SK-N-SH (cell line): ENCODE measurements around the gene PTGIS. TPM values are rescaled to one million over a fixed set of nuclear protein-coding genes. Genes with fewer than 3 reads are reported as not detected.

Source experiments
- CTCF ChIA-PET: fragments of 300-600, 350-600 bp; formaldehyde crosslinking; extraction: SDS; loops from one replicate; lab custom pipeline; 2021; lab: Yijun Ruan, JAX
- POLR2A ChIA-PET: fragments of 350-600 bp; sonication (Branson Sonifier 250); formaldehyde crosslinking; extraction: SDS; loops from one replicate; lab custom pipeline; 2020; ENCODE audit warnings: antibody characterized with exemption, inconsistent platforms; lab: Yijun Ruan, JAX
- DNase-seq: peaks from one replicate; pipeline ENCODE4 v3.0.0; 2012
- H2AFZ ChIP-seq: fragments of 200-600 bp; sonication (generic); 2 replicates; pipeline ENCODE4 v1.8.1; 2016; ENCODE audit warnings: antibody characterized with exemption, mild to moderate bottlenecking, low read depth
- H3F3A ChIP-seq: fragments of 200-600 bp; sonication (generic); replicated peaks from 2 replicates; pipeline ENCODE3; 2016; ENCODE audit warnings: antibody characterized with exemption, mild to moderate bottlenecking; ENCODE audit not compliant: insufficient read depth
- H3K27ac ChIP-seq, 2 experiments: fragments of 200-500 bp in 1 of 2; fragments of 200-600 bp in 1 of 2; sonication (Bioruptor generic) in 1 of 2; sonication (generic), shearing (Covaris generic) in 1 of 2; 2 replicates each; pipeline versions ENCODE4 v1.5.1 to v1.6.1; 2014 to 2016; ENCODE audit warnings: low read depth in 2 of 2, inconsistent platforms in 1 of 2, low read length in 1 of 2, mild to moderate bottlenecking in 1 of 2, mixed read lengths in 1 of 2
- H3K27me3 ChIP-seq: fragments of 200-600 bp; sonication (generic), shearing (Covaris generic); 2 replicates; pipeline ENCODE4 v1.6.1; 2016; ENCODE audit warnings: mixed run types; ENCODE audit not compliant: insufficient read depth
- H3K36me3 ChIP-seq, 2 experiments: fragments of 200-500 bp in 1 of 2; fragments of 200-600 bp in 1 of 2; sonication (Bioruptor generic) in 1 of 2; sonication (generic) in 1 of 2; replicated peaks in 1 of 2; 2 replicates each; pipeline versions ENCODE3 to v1.5.1; 2014 to 2016; ENCODE audit warnings: low read length in 1 of 2, mild to moderate bottlenecking in 1 of 2; ENCODE audit not compliant: insufficient read depth in 2 of 2, control insufficient read depth in 1 of 2
- H3K4me1 ChIP-seq, 2 experiments: fragments of 200-500 bp in 1 of 2; fragments of 200-600 bp in 1 of 2; sonication (Bioruptor generic) in 1 of 2; sonication (generic), shearing (Covaris generic) in 1 of 2; 2 replicates each; pipeline versions ENCODE4 v1.5.1 to v1.6.1; 2014 to 2016; ENCODE audit warnings: low read depth in 1 of 2, low read length in 1 of 2, mixed run types in 1 of 2; ENCODE audit not compliant: insufficient read depth in 2 of 2, control insufficient read depth in 1 of 2
- H3K4me2 ChIP-seq: fragments of 200-600 bp; sonication (generic), shearing (Covaris generic); 2 replicates; pipeline ENCODE4 v1.6.1; 2017; ENCODE audit warnings: mixed run types
- H3K4me3 ChIP-seq, 2 experiments: fragments of 200-500 bp in 1 of 2; fragments of 200-600 bp in 1 of 2; sonication (Bioruptor generic) in 1 of 2; sonication (generic), shearing (Covaris generic) in 1 of 2; 2 replicates each; pipeline versions ENCODE4 v1.5.1 to v1.8.1; 2014 to 2016; ENCODE audit warnings: low read depth in 2 of 2, inconsistent platforms in 1 of 2, low read length in 1 of 2, mild to moderate bottlenecking in 1 of 2, mixed read lengths in 1 of 2, moderate library complexity in 1 of 2
- H3K79me2 ChIP-seq: fragments of 200-600 bp; sonication (generic); 2 replicates; pipeline ENCODE4 v1.8.1; 2017; ENCODE audit warnings: mild to moderate bottlenecking; ENCODE audit not compliant: insufficient read depth
- H3K9ac ChIP-seq: fragments of 200-600 bp; sonication (generic); 2 replicates; pipeline ENCODE4 v1.6.1; 2017; ENCODE audit warnings: mixed run types
- H3K9me2 ChIP-seq: fragments of 200-600 bp; sonication (generic); 2 replicates; pipeline ENCODE4 v1.6.1; 2017; ENCODE audit warnings: mixed run types
- H3K9me3 ChIP-seq: fragments of 200-600 bp; sonication (generic); 2 replicates; pipeline ENCODE4 v1.6.1; 2017; ENCODE audit warnings: mixed run types, mild to moderate bottlenecking, moderate library complexity
- H4K20me1 ChIP-seq: fragments of 200-600 bp; sonication (generic); 2 replicates; pipeline ENCODE4 v1.6.1; 2017; ENCODE audit warnings: mild to moderate bottlenecking, mixed run types; ENCODE audit not compliant: insufficient read depth
- ELF1 ChIP-seq: IDR thresholded peaks from 2 replicates; pipeline ENCODE4 v1.4.0; 2012
- EP300 ChIP-seq, 2 experiments: IDR thresholded peaks; 2 replicates each; pipeline versions ENCODE4 v1.4.0 to v1.6.1; 2012; ENCODE audit warnings: borderline replicate concordance in 1 of 2, low read depth in 1 of 2, low read length in 1 of 2
- EZH2phosphoT487 ChIP-seq: fragments of 200-600 bp; sonication (generic); IDR thresholded peaks from 2 replicates; pipeline ENCODE4 v1.6.1; 2017; ENCODE audit warnings: low read depth, mixed run types, mild to moderate bottlenecking, antibody characterized with exemption, moderate library complexity, borderline replicate concordance
- GABPA ChIP-seq: IDR thresholded peaks from 2 replicates; pipeline ENCODE4 v1.4.0; 2012; ENCODE audit warnings: low read depth, mild to moderate bottlenecking
- GATA2 ChIP-seq: sonication (generic); formaldehyde crosslinking; IDR thresholded peaks from 2 replicates; pipeline ENCODE4 v1.5.0; 2020; ENCODE audit warnings: mild to moderate bottlenecking, missing genetic modification reagents
- NFIC ChIP-seq: IDR thresholded peaks from 2 replicates; pipeline ENCODE4 v1.4.0; 2012; ENCODE audit warnings: borderline replicate concordance
- NRF1 ChIP-seq: IDR thresholded peaks from 2 replicates; pipeline ENCODE4 v1.6.1; 2012; ENCODE audit warnings: low read depth, mild to moderate bottlenecking, low read length
- RCOR1 ChIP-seq: fragments of 150-350 bp; IDR thresholded peaks from 2 replicates; pipeline ENCODE4 v1.6.1; 2017; ENCODE audit warnings: antibody characterized with exemption, low read length
- RXRA ChIP-seq: IDR thresholded peaks from 2 replicates; pipeline ENCODE4 v1.4.0; 2012; ENCODE audit warnings: low read depth, mild to moderate bottlenecking, borderline replicate concordance
- TCF12 ChIP-seq: IDR thresholded peaks from 2 replicates; pipeline ENCODE4 v1.4.0; 2012
- WGBS: methylation state at CpG from one replicate; pipeline ENCODE4 v1.1.6; 2017; ENCODE audit warnings: low lambda C conversion rate; 5-methylcytosine and 5-hydroxymethylcytosine counted together
- polyA plus RNA-seq, 3 experiments: library from polyadenylated mRNA; depleted of rRNA; stranded (reverse); fragments of >200 nt; gene quantifications; 2 replicates each; pipeline ENCODE4 v1.2.3, GENCODE V29; 2012
- TF ChIP-seq, protein P1 (sequence below): IDR thresholded peaks from 2 replicates; pipeline ENCODE4 v1.6.1; 2012; ENCODE audit warnings: mild to moderate bottlenecking, low read depth, low read length, moderate library complexity
- TF ChIP-seq, protein P2 (sequence below): fragments of 200-600 bp; sonication (generic); IDR thresholded peaks from 2 replicates; pipeline ENCODE4 v1.6.1; 2017; ENCODE audit warnings: antibody characterized with exemption, mild to moderate bottlenecking, moderate library complexity

PTGIS gene
- polyA plus RNA-seq, 1 of the 3 experiments (the other 2 are of a cell fraction) = 1.0 TPM

DNA sequence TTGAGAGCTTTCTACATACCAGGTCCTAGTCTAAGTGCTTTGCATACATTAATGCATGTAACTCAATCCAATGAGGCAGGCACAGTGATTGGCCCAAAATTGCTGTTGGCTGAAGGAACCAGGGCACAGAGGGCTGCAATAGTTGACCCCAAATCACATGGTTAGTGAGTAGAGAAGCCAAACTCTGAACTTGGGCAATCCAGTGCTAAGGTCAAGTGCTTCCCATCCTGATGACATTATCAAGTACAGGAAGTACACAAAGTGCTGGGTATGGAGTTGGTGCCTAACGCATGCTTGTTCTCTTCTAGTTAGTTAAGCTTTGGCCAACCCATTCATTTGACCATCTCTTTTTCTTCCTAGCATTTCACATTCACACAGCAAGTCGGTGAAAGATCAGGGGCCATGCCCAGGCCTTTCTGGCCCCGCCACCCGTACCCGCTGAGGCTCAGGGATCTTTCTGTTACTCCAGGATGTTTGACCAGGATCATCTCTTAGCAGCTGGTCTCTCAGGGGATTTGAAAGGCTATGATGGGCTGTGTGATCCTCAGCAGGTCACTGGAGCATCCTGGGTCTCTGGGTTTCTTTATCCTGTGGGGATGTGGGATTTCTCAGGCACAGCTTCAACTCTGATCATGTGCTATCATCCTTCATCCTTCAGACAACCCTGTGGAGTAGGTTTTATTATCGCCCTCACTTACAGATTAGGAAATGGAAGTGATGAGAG, 92.5 kb downstream of the PTGIS start:
- H3K4me1 ChIP-seq = peaks cover 0 to 5% of the 10 kb centered on the region in 2 experiments; a peak in 1 of 4 replicates
- H3K4me3 ChIP-seq = no peak overlapping the region
- no peaks in the 10 kb centered on the region for H3K9me2 ChIP-seq
- no peaks in the 10 kb centered on the region for H3K9me3 ChIP-seq
- no peak overlapping the region for H3K4me2 ChIP-seq
- H2AFZ ChIP-seq = no peak overlapping the region
- no peaks in the 10 kb centered on the region for H3K27me3 ChIP-seq
- no peaks in the 10 kb centered on the region for H3F3A ChIP-seq
- no peak overlapping the region for H3K27ac ChIP-seq
- ChIA-PET CTCF (interaction anchor here (0.6 to 2.4 kb wide), 5 partner anchors 9 to 144 kb away, joined by 3 to 14 read pairs (median 6); no protein-coding TSS in a partner anchor), POLR2A (no interaction called here)
- no peak for TF ChIP-seq TCF12
- no peak for TF ChIP-seq GATA2 (CRISPR knock-in tag)
- TF ChIP-seq ELF1 = no peak
- TF ChIP-seq, protein P1, sequence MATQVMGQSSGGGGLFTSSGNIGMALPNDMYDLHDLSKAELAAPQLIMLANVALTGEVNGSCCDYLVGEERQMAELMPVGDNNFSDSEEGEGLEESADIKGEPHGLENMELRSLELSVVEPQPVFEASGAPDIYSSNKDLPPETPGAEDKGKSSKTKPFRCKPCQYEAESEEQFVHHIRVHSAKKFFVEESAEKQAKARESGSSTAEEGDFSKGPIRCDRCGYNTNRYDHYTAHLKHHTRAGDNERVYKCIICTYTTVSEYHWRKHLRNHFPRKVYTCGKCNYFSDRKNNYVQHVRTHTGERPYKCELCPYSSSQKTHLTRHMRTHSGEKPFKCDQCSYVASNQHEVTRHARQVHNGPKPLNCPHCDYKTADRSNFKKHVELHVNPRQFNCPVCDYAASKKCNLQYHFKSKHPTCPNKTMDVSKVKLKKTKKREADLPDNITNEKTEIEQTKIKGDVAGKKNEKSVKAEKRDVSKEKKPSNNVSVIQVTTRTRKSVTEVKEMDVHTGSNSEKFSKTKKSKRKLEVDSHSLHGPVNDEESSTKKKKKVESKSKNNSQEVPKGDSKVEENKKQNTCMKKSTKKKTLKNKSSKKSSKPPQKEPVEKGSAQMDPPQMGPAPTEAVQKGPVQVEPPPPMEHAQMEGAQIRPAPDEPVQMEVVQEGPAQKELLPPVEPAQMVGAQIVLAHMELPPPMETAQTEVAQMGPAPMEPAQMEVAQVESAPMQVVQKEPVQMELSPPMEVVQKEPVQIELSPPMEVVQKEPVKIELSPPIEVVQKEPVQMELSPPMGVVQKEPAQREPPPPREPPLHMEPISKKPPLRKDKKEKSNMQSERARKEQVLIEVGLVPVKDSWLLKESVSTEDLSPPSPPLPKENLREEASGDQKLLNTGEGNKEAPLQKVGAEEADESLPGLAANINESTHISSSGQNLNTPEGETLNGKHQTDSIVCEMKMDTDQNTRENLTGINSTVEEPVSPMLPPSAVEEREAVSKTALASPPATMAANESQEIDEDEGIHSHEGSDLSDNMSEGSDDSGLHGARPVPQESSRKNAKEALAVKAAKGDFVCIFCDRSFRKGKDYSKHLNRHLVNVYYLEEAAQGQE = no peak
- no peak for DNase-seq
- H3K9ac ChIP-seq = no peak overlapping the region
- no peaks in the 10 kb centered on the region for H3K79me2 ChIP-seq
- H3K36me3 ChIP-seq = no peaks in the 10 kb centered on the region
- H4K20me1 ChIP-seq = no peaks in the 10 kb centered on the region
- WGBS = 81% methylated on average over 6 of the region's 6 CpGs

DNA sequence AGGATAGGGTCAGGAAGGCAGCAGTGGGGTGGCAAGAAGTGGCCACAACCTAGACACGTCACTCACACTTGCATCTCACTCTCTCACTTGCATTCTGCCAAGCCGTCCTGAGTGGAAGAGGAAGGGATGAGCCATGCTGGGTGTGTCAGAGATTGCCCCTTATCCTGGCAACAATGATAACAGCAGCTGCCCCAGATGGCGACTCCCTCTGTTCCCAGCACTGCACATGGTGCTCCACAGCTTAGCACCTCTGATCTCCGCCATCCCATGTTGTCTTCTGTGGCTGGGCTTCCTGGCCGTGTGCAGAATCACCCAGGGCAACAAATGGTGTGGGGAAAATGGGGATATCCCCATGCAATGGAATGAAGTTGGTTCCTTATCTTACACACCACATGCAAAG, 96.5 kb downstream of the PTGIS start:
- no peaks in the 10 kb centered on the region; a peak in 1 of 4 replicates for H3K4me1 ChIP-seq
- no peaks in the 10 kb centered on the region; the same call in 1 of the 2 replicates for H3K27me3 ChIP-seq
- no peak overlapping the region for H3K9ac ChIP-seq
- POLR2A ChIA-PET = no interaction called here
- H3K79me2 ChIP-seq = no peaks in the 10 kb centered on the region
- no peaks in the 10 kb centered on the region for H3K9me2 ChIP-seq
- no peak for DNase-seq
- H3K36me3 ChIP-seq = no peaks in the 10 kb centered on the region
- no peak overlapping the region for H3K4me2 ChIP-seq
- H3K4me3 ChIP-seq = no peak overlapping the region
- no peaks in the 10 kb centered on the region for H4K20me1 ChIP-seq
- H3K9me3 ChIP-seq = no peaks in the 10 kb centered on the region
- no peaks in the 10 kb centered on the region for H3F3A ChIP-seq
- TF ChIP-seq, protein P2, sequence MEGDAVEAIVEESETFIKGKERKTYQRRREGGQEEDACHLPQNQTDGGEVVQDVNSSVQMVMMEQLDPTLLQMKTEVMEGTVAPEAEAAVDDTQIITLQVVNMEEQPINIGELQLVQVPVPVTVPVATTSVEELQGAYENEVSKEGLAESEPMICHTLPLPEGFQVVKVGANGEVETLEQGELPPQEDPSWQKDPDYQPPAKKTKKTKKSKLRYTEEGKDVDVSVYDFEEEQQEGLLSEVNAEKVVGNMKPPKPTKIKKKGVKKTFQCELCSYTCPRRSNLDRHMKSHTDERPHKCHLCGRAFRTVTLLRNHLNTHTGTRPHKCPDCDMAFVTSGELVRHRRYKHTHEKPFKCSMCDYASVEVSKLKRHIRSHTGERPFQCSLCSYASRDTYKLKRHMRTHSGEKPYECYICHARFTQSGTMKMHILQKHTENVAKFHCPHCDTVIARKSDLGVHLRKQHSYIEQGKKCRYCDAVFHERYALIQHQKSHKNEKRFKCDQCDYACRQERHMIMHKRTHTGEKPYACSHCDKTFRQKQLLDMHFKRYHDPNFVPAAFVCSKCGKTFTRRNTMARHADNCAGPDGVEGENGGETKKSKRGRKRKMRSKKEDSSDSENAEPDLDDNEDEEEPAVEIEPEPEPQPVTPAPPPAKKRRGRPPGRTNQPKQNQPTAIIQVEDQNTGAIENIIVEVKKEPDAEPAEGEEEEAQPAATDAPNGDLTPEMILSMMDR = no peak
- TF ChIP-seq RXRA = no peak
- TF ChIP-seq RCOR1 = no peak
- TF ChIP-seq GATA2 (CRISPR knock-in tag) = no peak
- TF ChIP-seq NRF1 = no peak
- TF ChIP-seq, protein P1 = no peak
- no peak for TF ChIP-seq NFIC
- no peak for TF ChIP-seq EZH2phosphoT487
- no peak for TF ChIP-seq GABPA
- no peak for TF ChIP-seq EP300 (IDR thresholded peaks at IDR 0.05; ENCODE audit: borderline replicate concordance in 1 of 2, low read depth in 1 of 2, low read length in 1 of 2)
- H3K27ac ChIP-seq = no peak overlapping the region
- CTCF ChIA-PET = interaction anchor here (0.6 to 3.1 kb wide), 2 partner anchors 9 to 13 kb away, joined by 3 to 14 read pairs; no protein-coding TSS in a partner anchor
- WGBS = 52% methylated on average over 5 of the region's 5 CpGs
- no peak overlapping the region for H2AFZ ChIP-seq
